K562 (cell line): ENCODE results near the gene EXT2. TPM values are rescaled to one million over a fixed set of nuclear protein-coding genes. Genes with fewer than 3 reads are reported as not detected.

Experiments
- ATAC-seq: fragments of 200-7000 bp; cut with Tn5 transposase; 3 replicates; pipeline ENCODE4 v1.9.1; 2020; ENCODE audit warnings: moderate library complexity
- BruUV-seq: library from RNA; stranded (reverse); fragments of 400-500 nt; replicated peaks from 2 replicates; lab custom pipeline; 2021; lab: Mats Ljungman, UMichigan
- CTCF ChIA-PET: fragments of 300-600 bp; formaldehyde crosslinking; extraction: SDS; loops from one replicate; lab custom pipeline; 2021; ENCODE audit warnings: low intra/inter-chr PET ratio; lab: Yijun Ruan, JAX
- POLR2A ChIA-PET: fragments of 300-600, 350-650 bp; sonication (Branson Sonifier 250); formaldehyde crosslinking; extraction: SDS; loops from one replicate; lab custom pipeline; 2021; ENCODE audit warnings: antibody characterized with exemption, inconsistent platforms; lab: Yijun Ruan, JAX
- DNase-seq, 4 experiments: peaks; one replicate each; pipeline versions ENCODE4 v3.0.0 to v3.0.0-alpha.2; 2011 to 2018; ENCODE audit warnings: low spot score in 3 of 4, mixed read lengths in 3 of 4; ENCODE audit errors: extremely low read depth in 1 of 4
- FAIRE-seq: peaks from 2 replicates; lab custom pipeline; 2011; peaks lifted over from hg19 to GRCh38; lab: Jason Lieb, UNC
- H2AFZ ChIP-seq: 2 replicates; pipeline ENCODE4 v1.6.0; 2011; ENCODE audit warnings: low read depth, low read length, control low read depth, inconsistent platforms
- H3K27ac ChIP-seq: fragments of 200-600 bp; 3 replicates; pipeline ENCODE4 v1.8.0; 2011; ENCODE audit warnings: low read depth, mild to moderate bottlenecking, control low read depth, inconsistent platforms, low read length, moderate library complexity, mixed read lengths; ENCODE audit errors: extremely low read depth
- H3K27me3 ChIP-seq, 2 experiments: fragments of 300-600 bp in 1 of 2; 2 replicates in 1 of 2; 3 replicates in 1 of 2; pipeline versions ENCODE4 v1.6.0 to v1.8.0; 2011; ENCODE audit warnings: inconsistent platforms in 2 of 2, low read length in 2 of 2, mild to moderate bottlenecking in 1 of 2, mixed read lengths in 1 of 2, moderate library complexity in 1 of 2; ENCODE audit not compliant: control insufficient read depth in 2 of 2, insufficient read depth in 2 of 2
- H3K36me3 ChIP-seq: fragments of 300-600 bp; 3 replicates; pipeline ENCODE4 v1.8.0; 2011; ENCODE audit warnings: mild to moderate bottlenecking, low read length, inconsistent platforms; ENCODE audit not compliant: control insufficient read depth, insufficient read depth
- H3K4me1 ChIP-seq, 2 experiments: fragments of 200-600 bp in 1 of 2; replicated peaks in 1 of 2; 2 replicates in 1 of 2; 3 replicates in 1 of 2; pipeline versions ENCODE4 v1.5.1 to v1.8.0; 2011; ENCODE audit warnings: inconsistent platforms in 2 of 2, low read length in 2 of 2, mild to moderate bottlenecking in 1 of 2, mixed read lengths in 1 of 2, moderate library complexity in 1 of 2; ENCODE audit not compliant: control insufficient read depth in 2 of 2, insufficient read depth in 2 of 2
- H3K4me2 ChIP-seq: 2 replicates; pipeline ENCODE4 v1.6.1; 2011; ENCODE audit warnings: low read length, control low read depth, inconsistent platforms, mixed read lengths; ENCODE audit not compliant: insufficient read depth
- H3K4me3 ChIP-seq: fragments of 200-600 bp; sonication (generic), shearing (Covaris generic); 2 replicates; pipeline ENCODE4 v1.5.1; 2016; ENCODE audit warnings: control low read depth, inconsistent platforms
- H3K79me2 ChIP-seq: fragments of 200-600 bp; 3 replicates; pipeline ENCODE4 v1.8.0; 2011; ENCODE audit warnings: low read length, inconsistent platforms; ENCODE audit not compliant: control insufficient read depth, insufficient read depth
- H3K9ac ChIP-seq, 2 experiments: 2 replicates each; pipeline versions ENCODE4 v1.6.0 to v1.6.1; 2011; ENCODE audit warnings: low read depth in 2 of 2, low read length in 2 of 2, control low read depth in 1 of 2, inconsistent platforms in 1 of 2, mild to moderate bottlenecking in 1 of 2, mixed read lengths in 1 of 2; ENCODE audit not compliant: insufficient read depth in 1 of 2
- H3K9me1 ChIP-seq: one replicate; pipeline ENCODE4 v1.6.0; 2011; ENCODE audit warnings: inconsistent platforms, mild to moderate bottlenecking, low read length, moderate library complexity; ENCODE audit not compliant: control insufficient read depth, insufficient read depth
- H3K9me3 ChIP-seq: replicated peaks from 2 replicates; pipeline ENCODE4 v1.5.1; 2011; ENCODE audit warnings: low read depth, low read length, inconsistent platforms; ENCODE audit not compliant: control insufficient read depth, insufficient read depth
- H4K20me1 ChIP-seq: replicated peaks from 2 replicates; pipeline ENCODE4 v1.6.1; 2011; ENCODE audit warnings: low read length, inconsistent platforms, mixed read lengths; ENCODE audit not compliant: control insufficient read depth, insufficient read depth
- BHLHE40 ChIP-seq: IDR thresholded peaks from 2 replicates; pipeline ENCODE4 v1.6.1; 2011; ENCODE audit warnings: low read length, improper control_type of control experiment
- CBX3 ChIP-seq, 2 experiments: IDR thresholded peaks; 1 replicate in 1 of 2; 2 replicates in 1 of 2; pipeline ENCODE4 v1.6.1; 2012; ENCODE audit warnings: inconsistent platforms in 2 of 2, low read length in 2 of 2, borderline replicate concordance in 1 of 2, control low read depth in 1 of 2
- CHD4 ChIP-seq: fragments of 200-600 bp; sonication (generic); IDR thresholded peaks from 3 replicates; pipeline ENCODE4 v1.6.1; 2012; ENCODE audit warnings: low read depth, mild to moderate bottlenecking, mixed read lengths, low read length, inconsistent platforms; ENCODE audit not compliant: insufficient read depth, insufficient replicate concordance, poor library complexity, severe bottlenecking
- FIP1L1 ChIP-seq: fragments of 200-400 bp; formaldehyde crosslinking; IDR thresholded peaks from 2 replicates; pipeline ENCODE4 v1.6.1; 2018; ENCODE audit warnings: mild to moderate bottlenecking, low read depth, low read length; ENCODE audit not compliant: poor library complexity, severe bottlenecking
- GABPB2 ChIP-seq: fragments of 250-450 bp; sonication (Bioruptor Pico); conservative IDR thresholded peaks from 2 replicates; pipeline ENCODE4 v1.5.1; 2021; ENCODE audit warnings: mild to moderate bottlenecking
- JUNB ChIP-seq: fragments of 450-650 bp; formaldehyde crosslinking; conservative IDR thresholded peaks from 2 replicates; pipeline ENCODE4 v1.4.0; 2020; ENCODE audit warnings: mild to moderate bottlenecking
- RBM15 ChIP-seq: fragments of 200-400 bp; formaldehyde crosslinking; IDR thresholded peaks from 2 replicates; pipeline ENCODE4 v1.6.1; 2018; ENCODE audit warnings: mild to moderate bottlenecking, low read length, moderate library complexity; ENCODE audit not compliant: insufficient read depth
- RBM34 ChIP-seq: fragments of 200-400 bp; formaldehyde crosslinking; IDR thresholded peaks from 2 replicates; pipeline ENCODE4 v1.6.1; 2018; ENCODE audit warnings: low read length, borderline replicate concordance; ENCODE audit not compliant: insufficient read depth
- SNRNP70 ChIP-seq: fragments of 200-400 bp; formaldehyde crosslinking; optimal IDR thresholded peaks from 2 replicates; pipeline ENCODE3; 2017; ENCODE audit warnings: low read depth, low read length
- YY1 ChIP-seq, 3 experiments: IDR thresholded peaks; 2 replicates each; pipeline ENCODE4 v1.6.1; 2011; ENCODE audit warnings: low read length in 2 of 3, mild to moderate bottlenecking in 2 of 3, moderate library complexity in 2 of 3, borderline replicate concordance in 1 of 3, control low read depth in 1 of 3, low read depth in 1 of 3; ENCODE audit not compliant: insufficient read depth in 3 of 3, insufficient replicate concordance in 2 of 3, control insufficient read depth in 1 of 3, insufficient read length in 1 of 3; ENCODE audit errors: extremely low read depth in 1 of 3
- ZBTB1 ChIP-seq: sonication (generic); formaldehyde crosslinking; IDR thresholded peaks from 2 replicates; pipeline ENCODE4 v1.8.1; 2023; ENCODE audit warnings: missing genetic modification reagents, low read depth, mild to moderate bottlenecking, borderline replicate concordance
- ZNF77 ChIP-seq: fragments of 250-450 bp; sonication (Bioruptor Pico); IDR thresholded peaks from 2 replicates; pipeline ENCODE4 v1.5.0; 2020
- WGBS: fragments of 100-300 bp; shearing (Covaris generic); methylation state at CpG from one replicate; pipeline ENCODE4 v1.1.6; 2016; ENCODE audit warnings: low coverage, mixed read lengths; ENCODE audit not compliant: insufficient coverage; ENCODE audit errors: missing lambda C conversion rate; 5-methylcytosine and 5-hydroxymethylcytosine counted together
- in situ Hi-C: fragments of 300-500 bp; cut with MboI; formaldehyde crosslinking; loops from 4 replicates; pipeline ENCODE4 v1.15.0; 2018; ENCODE audit warnings: inconsistent platforms, mixed read lengths
- intact Hi-C: fragments of 100-400 bp; cut with micrococcal nuclease; formaldehyde crosslinking; loops from 2 replicates; pipeline ENCODE4 v1.14.2; 2022
- polyA plus RNA-seq, 8 experiments: library from polyadenylated mRNA; depleted of rRNA in 4 of 8; stranded (reverse) in 5 of 8; unstranded in 3 of 8; fragments of >200 nt; fragmentation: Nextera tagmentation in 2 of 8; fragmentation: Illumina TruSeq in 1 of 8; extraction: Ambion mirVana in 2 of 8; extraction: Trizol in 1 of 8; gene quantifications; 2 replicates each; pipeline versions ENCODE4 v1.2.1 to v1.2.3, GENCODE V29; 2011 to 2014; ENCODE audit warnings: inconsistent platforms in 1 of 8, missing spikeins in 1 of 8
- total RNA-seq, 7 experiments: library from RNA; depleted of rRNA in 6 of 7; stranded (reverse); fragments of >200 nt in 6 of 7; fragmentation: Illumina TruSeq in 2 of 7; extraction: Trizol in 2 of 7; gene quantifications; 2 replicates each; pipeline versions ENCODE4 v1.2.1 to v1.2.3, GENCODE V29; 2011 to 2021; ENCODE audit warnings: low replicate concordance in 1 of 7
- TF ChIP-seq, protein P1 (sequence below): fragments of 450-650 bp; IDR thresholded peaks from 2 replicates; pipeline ENCODE4 v1.6.1; 2016; ENCODE audit warnings: borderline replicate concordance
- TF ChIP-seq, protein P2 (sequence below): fragments of 450-650 bp; IDR thresholded peaks from 2 replicates; pipeline ENCODE4 v1.6.1; 2016; ENCODE audit warnings: missing biosample characterization, missing genetic modification characterization
- TF ChIP-seq, protein P3 (sequence below): fragments of 450-650 bp; formaldehyde crosslinking; conservative IDR thresholded peaks from 2 replicates; pipeline ENCODE4 v1.4.0; 2022; ENCODE audit warnings: mild to moderate bottlenecking, missing genetic modification characterization

The EXT2 gene
- total and polyA plus RNA-seq, 9 of the 15 experiments (the other 6 are each of a cell fraction or from before 2014, with no cell fraction given) = 7.5 to 52.1 (median 38.1) TPM

DNA sequence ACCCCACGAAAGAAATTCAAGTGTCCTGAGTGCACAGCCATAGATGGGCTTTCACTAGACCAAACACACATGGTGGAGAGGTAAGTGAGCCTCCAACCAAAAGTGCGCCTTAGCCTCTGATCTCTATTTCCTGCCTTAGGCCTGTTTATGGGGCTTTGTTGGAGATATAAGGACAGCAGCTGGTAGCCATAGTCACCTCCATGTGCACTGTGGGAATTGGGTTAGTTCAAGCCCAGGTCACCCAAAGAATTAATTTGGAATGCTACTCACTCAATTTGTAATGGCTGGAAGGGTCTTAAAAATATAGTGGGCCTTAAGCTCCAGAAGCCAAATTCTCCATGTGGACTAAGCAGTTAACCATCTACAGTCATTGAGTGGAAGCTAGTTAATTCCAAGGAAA lies 140.8 kb downstream of the EXT2 start (continued):
- TF ChIP-seq RBM34 (no peak), CHD4 (no peak), JUNB (CRISPR knock-in tag) (no peak)
- TF ChIP-seq, protein P1, sequence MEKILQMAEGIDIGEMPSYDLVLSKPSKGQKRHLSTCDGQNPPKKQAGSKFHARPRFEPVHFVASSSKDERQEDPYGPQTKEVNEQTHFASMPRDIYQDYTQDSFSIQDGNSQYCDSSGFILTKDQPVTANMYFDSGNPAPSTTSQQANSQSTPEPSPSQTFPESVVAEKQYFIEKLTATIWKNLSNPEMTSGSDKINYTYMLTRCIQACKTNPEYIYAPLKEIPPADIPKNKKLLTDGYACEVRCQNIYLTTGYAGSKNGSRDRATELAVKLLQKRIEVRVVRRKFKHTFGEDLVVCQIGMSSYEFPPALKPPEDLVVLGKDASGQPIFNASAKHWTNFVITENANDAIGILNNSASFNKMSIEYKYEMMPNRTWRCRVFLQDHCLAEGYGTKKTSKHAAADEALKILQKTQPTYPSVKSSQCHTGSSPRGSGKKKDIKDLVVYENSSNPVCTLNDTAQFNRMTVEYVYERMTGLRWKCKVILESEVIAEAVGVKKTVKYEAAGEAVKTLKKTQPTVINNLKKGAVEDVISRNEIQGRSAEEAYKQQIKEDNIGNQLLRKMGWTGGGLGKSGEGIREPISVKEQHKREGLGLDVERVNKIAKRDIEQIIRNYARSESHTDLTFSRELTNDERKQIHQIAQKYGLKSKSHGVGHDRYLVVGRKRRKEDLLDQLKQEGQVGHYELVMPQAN = no peak
- TF ChIP-seq, protein P2, sequence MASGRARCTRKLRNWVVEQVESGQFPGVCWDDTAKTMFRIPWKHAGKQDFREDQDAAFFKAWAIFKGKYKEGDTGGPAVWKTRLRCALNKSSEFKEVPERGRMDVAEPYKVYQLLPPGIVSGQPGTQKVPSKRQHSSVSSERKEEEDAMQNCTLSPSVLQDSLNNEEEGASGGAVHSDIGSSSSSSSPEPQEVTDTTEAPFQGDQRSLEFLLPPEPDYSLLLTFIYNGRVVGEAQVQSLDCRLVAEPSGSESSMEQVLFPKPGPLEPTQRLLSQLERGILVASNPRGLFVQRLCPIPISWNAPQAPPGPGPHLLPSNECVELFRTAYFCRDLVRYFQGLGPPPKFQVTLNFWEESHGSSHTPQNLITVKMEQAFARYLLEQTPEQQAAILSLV (tag) = no peak

DNA sequence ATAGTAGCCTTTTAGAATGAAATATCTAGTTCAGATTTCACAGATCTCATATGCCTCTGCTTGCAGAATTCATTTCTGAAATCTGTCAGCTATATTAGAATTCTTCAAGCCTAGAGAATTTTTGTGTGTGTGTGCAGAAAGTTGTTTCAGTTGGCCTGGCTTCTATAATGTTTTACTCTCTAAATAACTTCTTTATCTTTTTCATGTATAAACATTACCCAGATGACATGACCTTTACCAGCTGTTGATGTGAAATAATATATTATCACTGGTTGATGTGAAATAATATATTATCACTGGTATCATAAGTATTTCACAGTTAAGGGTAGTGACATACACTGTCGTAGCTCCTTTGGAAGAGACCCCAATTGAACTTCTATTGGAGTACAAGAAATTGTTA lies 141.7 kb downstream of the EXT2 start:
- ChIA-PET POLR2A (interaction anchor here (1.1 kb wide), 1 partner anchor 9 kb away, joined by 3 read pairs; no protein-coding TSS in a partner anchor), CTCF (no interaction called here)
- in situ Hi-C loops (no loop called here), intact Hi-C loops (no loop called here)
- TF ChIP-seq BHLHE40 (no peak), GABPB2 (CRISPR knock-in tag) (no peak), RBM15 (no peak), FIP1L1 (no peak), ZBTB1 (CRISPR knock-in tag) (no peak), CBX3 (IDR thresholded peaks at IDR 0.05; ENCODE audit: borderline replicate concordance in 1 of 2, low read length in 2 of 2) (no peak), ZNF77 (CRISPR knock-in tag) (no peak), SNRNP70 (no peak), YY1 (IDR thresholded peaks at IDR 0.05; ENCODE audit: borderline replicate concordance in 1 of 3, control insufficient read depth in 1 of 3, extremely low read depth in 1 of 3, insufficient read depth in 3 of 3, insufficient read length in 1 of 3, insufficient replicate concordance in 2 of 3, low read depth in 1 of 3, low read length in 2 of 3) (no peak)
- TF ChIP-seq, protein P3, sequence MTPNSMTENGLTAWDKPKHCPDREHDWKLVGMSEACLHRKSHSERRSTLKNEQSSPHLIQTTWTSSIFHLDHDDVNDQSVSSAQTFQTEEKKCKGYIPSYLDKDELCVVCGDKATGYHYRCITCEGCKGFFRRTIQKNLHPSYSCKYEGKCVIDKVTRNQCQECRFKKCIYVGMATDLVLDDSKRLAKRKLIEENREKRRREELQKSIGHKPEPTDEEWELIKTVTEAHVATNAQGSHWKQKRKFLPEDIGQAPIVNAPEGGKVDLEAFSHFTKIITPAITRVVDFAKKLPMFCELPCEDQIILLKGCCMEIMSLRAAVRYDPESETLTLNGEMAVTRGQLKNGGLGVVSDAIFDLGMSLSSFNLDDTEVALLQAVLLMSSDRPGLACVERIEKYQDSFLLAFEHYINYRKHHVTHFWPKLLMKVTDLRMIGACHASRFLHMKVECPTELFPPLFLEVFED (CRISPR knock-in tag) = no peak
- Histone ChIP-seq H3K9ac (no peak overlapping the region), H4K20me1 (no peaks in the 10 kb centered on the region), H3K27me3 (no peaks in the 10 kb centered on the region), H3K27ac (no peak overlapping the region), H3K9me1 (no peaks in the 10 kb centered on the region), H3K9me3 (no peaks in the 10 kb centered on the region), H2AFZ (no peak overlapping the region), H3K36me3 (peaks cover 20% of the 10 kb centered on the region), H3K79me2 (no peaks in the 10 kb centered on the region), H3K4me2 (no peak overlapping the region), H3K4me3 (no peak overlapping the region), H3K4me1 (no peaks in the 10 kb centered on the region)
- 90% methylated on average over 1 of the region's 1 CpG for WGBS
- DNase-seq (no peak), FAIRE-seq (no peak), ATAC-seq (no peak)
- no TSS peak for BruUV-seq
